T-cell (primary cell): ENCODE data around the gene NAA35. TPM values are rescaled to one million over a fixed set of nuclear protein-coding genes. Genes with fewer than 3 reads are reported as not detected.

ENCODE experiments used
- ATAC-seq, 4 experiments: fragments of 200-7000 bp in 3 of 4; fragments of 150-1000 bp in 1 of 4; cut with Tn5 transposase; replicated peaks in 1 of 4; 1 replicate in 3 of 4; 2 replicates in 1 of 4; pipeline ENCODE4 v1.10.0; 2021; ENCODE audit warnings: moderate library complexity in 3 of 4, mild to moderate bottlenecking in 2 of 4, moderate number of reproducible peaks in 1 of 4
- CTCF ChIA-PET, 2 donors: fragments of 300-600 bp; sonication (Branson Sonifier 250); formaldehyde crosslinking; loops; one replicate each; lab custom pipeline; 2022; ENCODE audit warnings: antibody characterized with exemption in 2 of 2; lab: Charles Lee
- POLR2A ChIA-PET, 2 donors: fragments of 300-600 bp; sonication (Branson Sonifier 250); formaldehyde crosslinking; loops; one replicate each; lab custom pipeline; 2022; ENCODE audit warnings: antibody characterized with exemption in 2 of 2; lab: Charles Lee
- DNase-seq, 35 experiments: peaks; one replicate each; pipeline versions ENCODE4 v3.0.0 to v3.0.0-alpha.2; 2013 to 2023
- H3K27ac ChIP-seq: one replicate; pipeline ENCODE4 v1.5.1; 2013; ENCODE audit warnings: low read length
- H3K27me3 ChIP-seq, 2 experiments: replicated peaks in 1 of 2; 1 replicate in 1 of 2; 2 replicates in 1 of 2; pipeline versions ENCODE4 v1.6.1 to v1.7.0; 2013; ENCODE audit warnings: low read length in 1 of 2, mixed read lengths in 1 of 2; ENCODE audit not compliant: control insufficient read depth in 2 of 2, insufficient read depth in 2 of 2; ENCODE audit errors: extremely low read depth in 1 of 2
- H3K36me3 ChIP-seq, 2 donors: 1 replicate in 1 of 2; 2 replicates in 1 of 2; pipeline versions ENCODE4 v1.6.1 to v1.7.0; 2013; ENCODE audit warnings: low read length in 1 of 2; ENCODE audit not compliant: control insufficient read depth in 2 of 2, insufficient read depth in 1 of 2; ENCODE audit errors: extremely low read depth in 1 of 2
- H3K4me1 ChIP-seq, 2 experiments: 1 replicate in 1 of 2; 2 replicates in 1 of 2; pipeline versions ENCODE4 v1.6.1 to v1.7.0; 2013; ENCODE audit warnings: low read length in 2 of 2, mixed read lengths in 1 of 2; ENCODE audit not compliant: insufficient read depth in 2 of 2, control insufficient read depth in 1 of 2; ENCODE audit errors: extremely low read depth in 1 of 2
- H3K4me3 ChIP-seq, 2 donors: 1 replicate in 1 of 2; 2 replicates in 1 of 2; pipeline versions ENCODE4 v1.5.1 to v1.7.0; 2013; ENCODE audit warnings: mild to moderate bottlenecking in 2 of 2, low read length in 1 of 2, moderate library complexity in 1 of 2; ENCODE audit not compliant: control insufficient read depth in 1 of 2; ENCODE audit errors: extremely low read depth in 1 of 2
- H3K9me3 ChIP-seq: 2 replicates; pipeline ENCODE4 v1.7.0; 2013
- H3K27ac Mint-ChIP-seq, 2 donors: one replicate each; pipeline ENCODE4 v1.8.0; 2020 to 2021; ENCODE audit warnings: mild to moderate bottlenecking in 2 of 2, mixed read lengths in 2 of 2
- H3K27me3 Mint-ChIP-seq, 2 donors: one replicate each; pipeline ENCODE4 v1.8.0; 2021 to 2022; ENCODE audit warnings: mixed read lengths in 2 of 2
- H3K36me3 Mint-ChIP-seq: one replicate; pipeline ENCODE4 v1.8.0; 2021; ENCODE audit warnings: mixed read lengths
- H3K4me1 Mint-ChIP-seq, 3 donors: one replicate each; pipeline ENCODE4 v1.8.0; 2020 to 2022; ENCODE audit warnings: mixed read lengths in 3 of 3, mild to moderate bottlenecking in 1 of 3
- H3K4me3 Mint-ChIP-seq, 3 donors: one replicate each; pipeline ENCODE4 v1.8.0; 2020 to 2022; ENCODE audit warnings: mild to moderate bottlenecking in 3 of 3, mixed read lengths in 3 of 3, moderate library complexity in 3 of 3
- H3K9me3 Mint-ChIP-seq, 3 donors: one replicate each; pipeline ENCODE4 v1.8.0; 2020 to 2022; ENCODE audit warnings: mixed read lengths in 3 of 3
- WGBS: methylation state at CpG from one replicate; pipeline ENCODE4 v1.1.5; 2013; ENCODE audit warnings: missing lambda C conversion rate; ENCODE audit not compliant: insufficient coverage; 5-methylcytosine and 5-hydroxymethylcytosine counted together
- total RNA-seq, 35 experiments: library from RNA in 6 of 35; stranded (reverse) in 6 of 35; fragments of 120-200 nt in 1 of 35; gene quantifications; one replicate each; pipeline versions ENCODE4 v1.2.1 to v1.2.4 and lab custom pipeline; 2013 to 2026

Gene NAA35
- total RNA-seq, 5 donors from 2014 or later (not counting 1 experiment from before 2014, with no cell fraction given) = 17.6 to 25.3 (median 24.3) TPM

DNA sequence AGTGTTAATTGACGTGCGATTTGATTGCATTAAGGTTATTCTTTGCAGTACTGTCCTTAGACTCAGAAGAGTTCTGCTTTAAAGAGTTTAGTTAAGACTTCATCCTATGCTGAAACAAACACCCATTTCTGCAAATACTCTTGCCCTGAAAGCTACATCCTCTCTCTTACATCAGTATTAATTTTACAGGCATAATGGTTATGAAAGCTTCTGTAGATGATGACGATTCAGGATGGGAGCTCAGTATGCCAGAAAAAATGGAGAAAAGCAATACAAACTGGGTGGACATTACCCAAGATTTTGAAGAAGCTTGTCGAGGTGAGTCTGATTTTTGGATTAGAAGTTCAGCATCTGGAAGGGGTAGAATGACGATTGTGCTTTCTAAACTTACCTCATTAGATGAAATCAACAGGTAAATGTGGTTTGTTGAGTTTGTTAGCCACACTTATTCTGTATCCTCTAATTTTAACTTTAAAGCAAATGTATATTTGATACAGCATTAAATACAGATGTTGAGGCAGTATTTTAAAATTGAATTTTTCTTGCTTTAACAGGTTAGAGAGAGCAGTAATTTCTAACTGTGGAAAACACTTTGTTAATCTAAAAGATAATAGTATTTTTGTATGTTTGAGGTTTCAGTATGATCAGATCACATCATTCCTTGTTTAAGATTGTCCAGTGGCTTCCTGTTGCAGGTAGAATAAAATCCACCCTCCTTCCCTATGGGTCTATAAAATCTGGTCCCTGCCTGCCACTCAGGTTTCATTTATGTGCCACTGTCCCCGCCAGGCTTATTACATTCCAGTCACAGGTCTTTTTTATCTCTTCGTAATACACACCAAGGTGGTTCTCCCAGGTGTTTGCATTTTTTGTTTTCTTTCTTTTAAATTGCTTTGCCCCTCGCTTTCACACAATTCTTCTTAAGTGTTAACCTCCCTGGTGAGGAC lies 1.3 kb downstream of the NAA35 start:
- H3K27me3 ChIP-seq = no peaks in the 10 kb centered on the region
- H3K27ac Mint-ChIP-seq = peak overlapping the region; percentile 82 to 86
- H3K27me3 Mint-ChIP-seq = no peaks in the 10 kb centered on the region
- H3K4me3 Mint-ChIP-seq = peak overlapping the region in 1 of 3 donors; percentile 90
- peaks cover 22 to 27% (median 25%) of the 10 kb centered on the region in 3 donors for H3K4me1 Mint-ChIP-seq
- CTCF ChIA-PET = interaction anchor here (0.5 to 0.6 kb wide), 7 partner anchors 9 to 1952 kb away, joined by 3 to 7 read pairs (median 4); no protein-coding TSS in a partner anchor
- peaks cover 4 to 22% of the 10 kb centered on the region in 2 donors for H3K36me3 ChIP-seq
- POLR2A ChIA-PET = interaction anchor here (0.6 to 1.0 kb wide), 3 partner anchors 11 to 341 kb away, joined by 3 to 4 read pairs (median 4); no protein-coding TSS in a partner anchor
- no peaks in the 10 kb centered on the region for H3K9me3 ChIP-seq
- peak in 1 of 35 experiments; percentile 6 for DNase-seq
- peaks cover 22% of the 10 kb centered on the region for H3K36me3 Mint-ChIP-seq
- ATAC-seq = no peak
- H3K9me3 Mint-ChIP-seq = no peaks in the 10 kb centered on the region
- peak overlapping the region; percentile 75 for H3K27ac ChIP-seq
- peak overlapping the region; percentile 79 to 90 for H3K4me3 ChIP-seq
- 80% methylated on average over 2 of the region's 8 CpGs for WGBS
- H3K4me1 ChIP-seq = peaks cover 13 to 21% of the 10 kb centered on the region in 2 experiments

DNA sequence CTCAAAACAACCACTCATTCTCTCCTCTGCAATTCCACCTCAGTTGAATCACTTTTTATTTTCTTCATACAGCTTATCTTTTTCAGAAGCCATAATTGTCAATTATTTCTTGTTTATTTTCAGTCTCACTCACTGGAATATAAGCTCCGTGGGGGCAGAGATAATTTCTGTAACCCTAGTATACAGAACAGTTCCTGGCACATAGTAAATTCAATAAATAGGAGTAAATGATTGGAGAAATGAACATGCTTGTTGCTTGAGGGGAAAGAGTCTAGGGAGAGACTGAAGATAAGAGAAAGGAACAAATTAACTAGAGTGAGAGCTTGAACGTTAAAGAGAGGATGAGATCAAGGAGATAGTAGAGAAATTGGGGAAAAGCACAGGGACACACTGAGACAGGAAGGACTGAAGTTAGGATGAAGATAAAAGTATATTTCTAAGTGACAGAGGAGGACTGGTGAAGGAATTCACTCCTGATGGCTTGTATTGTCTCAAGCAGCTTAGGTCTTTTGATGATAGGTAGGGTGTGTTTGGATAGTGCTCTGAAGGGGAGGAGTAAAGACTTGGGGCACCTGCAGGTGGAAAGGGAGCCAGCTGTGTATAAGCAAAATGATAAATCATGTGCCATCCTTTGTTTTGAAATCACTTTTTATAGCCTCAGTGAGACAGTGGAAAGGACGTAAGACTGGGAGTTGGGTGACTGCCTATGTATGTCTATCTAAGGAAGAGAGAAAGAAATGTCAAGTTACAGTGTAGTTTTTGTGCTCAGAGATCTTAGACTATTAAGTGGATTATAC lies 2.2 kb downstream of the NAA35 start:
- Histone ChIP-seq H3K27ac (no peak overlapping the region), H3K27me3 (no peaks in the 10 kb centered on the region), H3K9me3 (no peaks in the 10 kb centered on the region), H3K4me3 (no peak overlapping the region), H3K4me1 (peaks cover 13 to 21% of the 10 kb centered on the region in 2 experiments), H3K36me3 (peaks cover 4 to 28% of the 10 kb centered on the region in 2 donors)
- Mint-ChIP-seq H3K27me3 (no peaks in the 10 kb centered on the region), H3K4me1 (peaks cover 30 to 31% (median 31%) of the 10 kb centered on the region in 3 donors), H3K4me3 (no peak overlapping the region), H3K9me3 (no peaks in the 10 kb centered on the region), H3K27ac (no peak overlapping the region), H3K36me3 (peaks cover 26% of the 10 kb centered on the region)
- POLR2A ChIA-PET = interaction anchor here (0.5 to 0.7 kb wide), 2 partner anchors 265 to 325 kb away, joined by 3 to 4 read pairs; no protein-coding TSS in a partner anchor
- ATAC-seq = no peak
- no peak for DNase-seq
- CTCF ChIA-PET = interaction anchor here (0.5 to 0.6 kb wide), 4 partner anchors 15 to 1953 kb away, joined by 3 to 5 read pairs (median 4); no protein-coding TSS in a partner anchor
- 33% methylated on average over 1 of the region's 3 CpGs for WGBS

DNA sequence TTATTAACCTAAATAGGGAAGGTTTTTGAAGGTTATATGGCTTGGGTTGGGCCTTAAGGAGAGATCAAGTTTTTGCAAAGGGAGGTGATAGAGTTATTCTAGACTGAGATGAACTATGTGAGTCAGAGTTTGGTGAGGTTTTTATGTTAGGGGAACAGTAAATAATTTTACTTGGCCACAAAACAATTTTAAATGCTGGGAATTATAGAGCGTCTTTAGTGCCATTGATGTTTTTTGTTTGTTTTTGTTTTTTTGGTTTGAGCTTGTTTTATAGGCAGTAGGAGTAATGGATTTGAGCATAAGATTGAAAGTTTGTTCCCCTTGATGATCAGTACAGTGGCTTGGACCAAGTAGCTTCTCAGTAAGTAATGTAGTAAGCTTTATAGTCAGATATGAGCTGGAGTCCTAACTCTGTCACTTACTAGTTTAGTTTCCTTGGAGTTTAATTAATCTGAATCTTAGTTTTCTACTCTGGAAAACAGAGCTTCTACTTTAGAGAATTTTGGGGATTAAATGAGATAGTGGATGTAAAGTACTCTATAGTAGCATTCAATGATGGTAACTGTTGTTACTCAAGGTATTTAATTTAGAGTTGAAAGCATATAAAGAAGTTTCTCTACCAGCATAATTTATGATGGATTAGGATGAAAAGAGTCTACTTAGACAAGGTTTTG lies 2.9 kb downstream of the NAA35 start:
- H3K9me3 ChIP-seq = no peaks in the 10 kb centered on the region
- peaks cover 33% of the 10 kb centered on the region for H3K36me3 Mint-ChIP-seq
- H3K27me3 ChIP-seq = no peaks in the 10 kb centered on the region
- peaks cover 13 to 21% of the 10 kb centered on the region in 2 experiments for H3K4me1 ChIP-seq
- POLR2A ChIA-PET = interaction anchor here (0.5 to 0.7 kb wide), 3 partner anchors 129 to 324 kb away, joined by 3 to 4 read pairs (median 4); no protein-coding TSS in a partner anchor
- WGBS = 100% methylated on average over 1 of the region's 1 CpG
- ATAC-seq (no peak), DNase-seq (no peak)
- H3K36me3 ChIP-seq = peaks cover 4 to 34% of the 10 kb centered on the region in 2 donors
- H3K4me1 Mint-ChIP-seq = peaks cover 34 to 39% (median 36%) of the 10 kb centered on the region in 3 donors
- H3K27ac Mint-ChIP-seq = no peak overlapping the region
- H3K9me3 Mint-ChIP-seq = no peaks in the 10 kb centered on the region
- H3K27me3 Mint-ChIP-seq = no peaks in the 10 kb centered on the region
- no peak overlapping the region for H3K4me3 Mint-ChIP-seq
- no peak overlapping the region for H3K4me3 ChIP-seq
- no peak overlapping the region for H3K27ac ChIP-seq
- CTCF ChIA-PET = no interaction called here

GRCh38 chr9:85944672-85945071 lies 3.7 kb downstream of the NAA35 start:
- ATAC-seq = no peak
- Histone ChIP-seq H3K9me3 (no peaks in the 10 kb centered on the region), H3K27me3 (no peaks in the 10 kb centered on the region), H3K36me3 (peaks cover 4 to 34% of the 10 kb centered on the region in 2 donors), H3K4me3 (no peak overlapping the region), H3K27ac (no peak overlapping the region), H3K4me1 (peaks cover 13 to 21% of the 10 kb centered on the region in 2 experiments)
- DNase-seq = no peak
- POLR2A ChIA-PET = no interaction called here
- peaks cover 38% of the 10 kb centered on the region for H3K36me3 Mint-ChIP-seq
- no peaks in the 10 kb centered on the region for H3K9me3 Mint-ChIP-seq
- no peaks in the 10 kb centered on the region for H3K27me3 Mint-ChIP-seq
- WGBS = no CpG with 5 or more reads among the region's 2 CpGs
- peak overlapping the region in 1 of 2 donors; percentile 21 for H3K27ac Mint-ChIP-seq
- no peak overlapping the region for H3K4me3 Mint-ChIP-seq
- H3K4me1 Mint-ChIP-seq = peaks cover 37 to 46% (median 40%) of the 10 kb centered on the region in 3 donors
- CTCF ChIA-PET = interaction anchor here in 1 of 2 donors (0.6 kb wide), 1 partner anchor 15 kb away, joined by 7 read pairs; no protein-coding TSS in a partner anchor

DNA sequence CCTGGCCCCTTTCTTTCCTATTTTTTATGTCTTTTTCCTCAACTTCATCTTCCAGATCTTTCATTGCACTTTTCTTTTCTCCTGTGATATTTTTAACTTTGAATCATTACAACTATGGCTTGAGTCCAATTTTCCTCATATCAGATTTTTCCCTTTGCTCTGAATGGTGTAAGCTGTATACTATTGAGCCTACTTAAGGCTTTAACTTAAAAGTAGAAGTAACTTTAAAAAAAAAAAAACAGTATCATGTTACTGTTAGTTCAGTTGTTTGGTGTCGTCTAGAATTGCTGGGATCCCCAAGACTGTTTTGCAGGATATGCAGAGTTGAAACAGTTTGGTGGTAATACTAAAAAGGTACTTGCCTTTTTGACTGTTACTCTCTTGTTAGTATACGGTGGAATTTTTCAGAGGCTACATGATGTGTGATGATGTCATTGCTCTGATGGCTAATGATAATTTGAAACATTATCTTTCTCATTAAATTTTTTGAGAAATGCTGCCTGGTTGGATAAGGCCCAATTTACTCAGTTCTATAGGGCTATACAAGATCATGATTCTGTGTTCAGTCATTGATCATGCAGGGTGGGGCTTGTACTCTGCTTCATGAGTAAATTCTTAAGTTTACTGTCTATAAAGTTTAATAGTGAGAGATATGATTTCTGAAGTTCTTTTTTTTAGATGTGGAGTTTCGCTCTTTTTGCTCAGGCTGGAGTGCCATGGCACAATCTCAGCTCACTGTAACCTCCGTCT lies 8.8 kb downstream of the NAA35 start:
- Histone ChIP-seq H3K4me3 (no peak overlapping the region), H3K27me3 (no peaks in the 10 kb centered on the region), H3K4me1 (no peaks in the 10 kb centered on the region), H3K36me3 (peaks cover 0 to 42% of the 10 kb centered on the region in 2 donors), H3K9me3 (no peaks in the 10 kb centered on the region), H3K27ac (no peak overlapping the region)
- Mint-ChIP-seq H3K4me1 (peaks cover 36 to 52% (median 49%) of the 10 kb centered on the region in 3 donors), H3K36me3 (peaks cover 72% of the 10 kb centered on the region), H3K27ac (no peak overlapping the region), H3K27me3 (no peaks in the 10 kb centered on the region), H3K9me3 (no peaks in the 10 kb centered on the region), H3K4me3 (no peak overlapping the region)
- 93% methylated on average over 2 of the region's 4 CpGs for WGBS
- CTCF ChIA-PET = interaction anchor here in 1 of 2 donors (0.7 kb wide), 1 partner anchor 57 kb away, joined by 3 read pairs; no protein-coding TSS in a partner anchor
- POLR2A ChIA-PET = no interaction called here
- DNase-seq (no peak), ATAC-seq (no peak)
